CD4-positive, alpha-beta T cell treated with Interleukin-2 at 100 ng/mL for 4 hours (primary cell): Measurements from ENCODE around the gene TRABD2A.
"Not testable (repeated sequence)": the region's sequence is repeated elsewhere in the genome, so short reads cannot be mapped to it uniquely, and the experiment has no call there.

Source experiments
- DNase-seq: peaks from one replicate; pipeline ENCODE4 v3.0.0-alpha.2; 2020; ENCODE audit warnings: low spot score

The TRABD2A gene

DNA sequence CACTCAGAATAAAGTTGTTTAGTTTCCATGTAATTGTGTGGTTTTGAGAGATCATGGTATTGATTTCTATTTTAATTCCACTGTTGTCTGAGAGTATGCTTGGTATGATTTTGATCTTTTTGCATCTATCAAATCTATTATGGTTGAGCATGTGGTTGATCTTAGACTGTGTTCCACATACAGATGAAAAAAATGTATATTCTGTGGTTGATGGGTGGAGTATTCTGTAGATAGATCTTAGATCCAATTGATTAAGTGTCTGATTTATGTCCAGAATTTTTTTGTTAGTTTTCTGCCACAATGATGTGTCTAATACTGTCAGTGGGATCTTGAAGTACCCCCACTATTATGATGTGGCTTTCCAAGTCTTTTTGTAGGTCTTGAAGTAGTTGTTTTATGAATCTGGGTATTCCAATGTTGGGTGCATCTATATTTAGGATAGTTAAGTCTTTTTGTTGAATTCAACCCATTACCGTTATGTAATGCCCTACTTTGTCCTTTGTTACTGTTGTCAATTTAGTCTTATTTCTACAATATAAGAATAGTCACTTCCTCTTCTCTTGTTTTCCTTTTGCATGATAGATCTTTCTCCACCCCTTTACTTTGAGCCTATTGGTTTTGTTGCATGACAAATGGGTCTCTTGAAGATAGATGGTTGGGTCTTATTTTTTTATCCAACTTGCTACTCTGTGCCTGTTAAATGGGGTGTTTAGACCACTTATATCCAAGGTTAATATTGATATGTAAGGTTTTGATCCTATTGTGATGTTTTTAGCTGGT, 101.8 kb downstream of the TRABD2A start:
- peak; percentile 42 for DNase-seq

DNA sequence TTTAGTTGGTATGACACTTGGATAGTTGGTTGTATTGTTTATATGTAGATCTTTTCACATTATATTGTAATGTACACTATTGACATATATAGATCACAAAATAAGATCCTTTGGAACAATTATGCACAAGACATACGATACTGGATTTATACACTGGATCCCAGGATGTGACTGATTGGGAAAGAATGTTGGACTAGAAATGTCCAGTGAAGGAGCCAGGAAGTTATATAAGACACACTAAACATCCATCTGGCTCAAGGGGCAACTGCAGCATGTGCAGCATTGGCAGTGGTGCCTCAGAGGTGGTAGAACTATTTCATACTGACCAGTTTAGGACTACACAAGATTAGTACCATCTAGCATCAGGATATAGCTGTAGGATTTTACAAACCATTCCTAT, 104.9 kb downstream of the TRABD2A start:
- no peak for DNase-seq

GRCh38 chr2:84773562-84773961, 107.3 kb downstream of the TRABD2A start:
- not testable (repeated sequence) for DNase-seq
